GM23248 (cell line): ENCODE data around the gene HMCES.

Experiments
- EZH2 ChIP-seq: fragments of 200-600 bp; sonication (generic); IDR thresholded peaks from 2 replicates; pipeline ENCODE4 v1.6.1; 2018; ENCODE audit warnings: antibody characterized with exemption, mild to moderate bottlenecking; ENCODE audit not compliant: insufficient read depth, poor library complexity, severe bottlenecking
- EZH2phosphoT487 ChIP-seq: fragments of 200-600 bp; sonication (generic); IDR thresholded peaks from 2 replicates; pipeline ENCODE4 v1.6.1; 2018; ENCODE audit warnings: antibody characterized with exemption, moderate library complexity, mild to moderate bottlenecking, low read depth; ENCODE audit not compliant: insufficient read depth

DNA sequence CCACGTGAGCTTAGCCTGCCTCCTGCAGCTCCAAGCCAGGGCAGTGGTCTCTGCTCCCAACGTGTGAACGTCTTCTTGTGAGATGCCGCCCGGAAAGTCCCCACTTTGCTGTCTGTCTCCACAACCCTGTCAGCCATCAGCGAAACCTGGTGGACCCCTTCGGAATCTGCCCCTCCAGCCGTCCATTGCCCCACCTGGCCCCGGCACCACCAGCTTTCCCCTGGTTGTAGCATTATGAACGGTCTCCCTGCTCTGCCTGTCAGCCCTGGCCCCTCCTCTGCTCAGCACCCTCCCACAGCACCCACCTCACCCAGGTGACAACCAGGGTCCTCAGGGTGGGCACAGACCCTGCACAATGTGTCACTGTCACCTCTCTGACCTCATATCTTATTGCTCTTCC lies 71.1 kb downstream of the HMCES start:
- TF ChIP-seq EZH2 (no peak), EZH2phosphoT487 (no peak)
